Neural cell (in vitro differentiated cells): ENCODE measurements around the gene WWC1. TPM values are rescaled to one million over a fixed set of nuclear protein-coding genes. Genes with fewer than 3 reads are reported as not detected.

Source experiments
- H2AFZ ChIP-seq: fragments of 200-600, 300-800 bp; sonication (generic), shearing (Covaris generic); 2 replicates; pipeline ENCODE4 v1.6.0; 2014; ENCODE audit warnings: low read depth, mild to moderate bottlenecking, antibody characterized with exemption, low read length, moderate library complexity
- H3F3A ChIP-seq: fragments of 200-600 bp; shearing (Covaris generic); 2 replicates; pipeline ENCODE4 v1.6.1; 2016; ENCODE audit warnings: mild to moderate bottlenecking, moderate library complexity, mixed read lengths, antibody characterized with exemption, low read length; ENCODE audit not compliant: insufficient read depth, poor library complexity, severe bottlenecking
- H3K27ac ChIP-seq: fragments of 200-600, 300-800 bp; sonication (generic), shearing (Covaris generic); 2 replicates; pipeline ENCODE4 v1.5.1; 2014; ENCODE audit warnings: mild to moderate bottlenecking, low read length, moderate library complexity
- H3K27me3 ChIP-seq: fragments of 300-800, 200-600 bp; sonication (generic), shearing (Covaris generic); 2 replicates; pipeline ENCODE4 v1.6.0; 2014; ENCODE audit warnings: mild to moderate bottlenecking, low read depth, low read length, moderate library complexity; ENCODE audit not compliant: insufficient read depth
- H3K36me3 ChIP-seq: fragments of 300-800, 200-600 bp; sonication (generic), shearing (Covaris generic); 2 replicates; pipeline ENCODE4 v1.5.1; 2014; ENCODE audit warnings: mild to moderate bottlenecking, antibody characterized with exemption, low read length, moderate library complexity; ENCODE audit not compliant: insufficient read depth
- H3K4me2 ChIP-seq: fragments of 300-800, 200-600 bp; sonication (generic), shearing (Covaris generic); 2 replicates; pipeline ENCODE4 v1.6.0; 2014; ENCODE audit warnings: mild to moderate bottlenecking, low read length
- H3K4me3 ChIP-seq: fragments of 300-800, 200-600 bp; sonication (generic), shearing (Covaris generic); 2 replicates; pipeline ENCODE4 v1.5.1; 2014; ENCODE audit warnings: mild to moderate bottlenecking, low read length, moderate library complexity
- H3K79me2 ChIP-seq: fragments of 200-600 bp; shearing (Covaris generic); replicated peaks from 2 replicates; pipeline ENCODE4 v1.6.0; 2014; ENCODE audit warnings: mild to moderate bottlenecking, low read length, moderate library complexity; ENCODE audit not compliant: insufficient read depth
- H3K9ac ChIP-seq: fragments of 300-800, 200-600 bp; sonication (generic), shearing (Covaris generic); 2 replicates; pipeline ENCODE4 v1.6.1; 2016; ENCODE audit warnings: mild to moderate bottlenecking, low read length, mixed read lengths
- H3K9me2 ChIP-seq: fragments of 200-600 bp; shearing (Covaris generic); 2 replicates; pipeline ENCODE4 v1.6.1; 2016; ENCODE audit warnings: mild to moderate bottlenecking, low read length, mixed read lengths; ENCODE audit not compliant: insufficient read depth
- H3K9me3 ChIP-seq: fragments of 200-600, 300-800 bp; sonication (generic), shearing (Covaris generic); 2 replicates; pipeline ENCODE4 v1.6.1; 2016; ENCODE audit warnings: mild to moderate bottlenecking, mixed run types, low read length, moderate library complexity, mixed read lengths
- H4K20me1 ChIP-seq: fragments of 200-600 bp; shearing (Covaris generic); 2 replicates; pipeline ENCODE4 v1.6.1; 2016; ENCODE audit warnings: mild to moderate bottlenecking, mixed run types; ENCODE audit not compliant: insufficient read depth
- CTCF ChIP-seq: fragments of 450-650 bp; IDR thresholded peaks from 2 replicates; pipeline ENCODE4 v1.5.1; 2014; ENCODE audit warnings: antibody characterized with exemption, mild to moderate bottlenecking, moderate library complexity; ENCODE audit not compliant: poor library complexity, severe bottlenecking
- EP300 ChIP-seq: fragments of 450-650 bp; conservative IDR thresholded peaks from 2 replicates; pipeline ENCODE4 v1.6.1; 2014; ENCODE audit warnings: antibody characterized with exemption, mild to moderate bottlenecking, moderate library complexity; ENCODE audit not compliant: poor library complexity, severe bottlenecking
- EZH2 ChIP-seq: fragments of 200-600, 300-800 bp; shearing (Covaris generic), sonication (generic); IDR thresholded peaks from 2 replicates; pipeline ENCODE4 v1.6.1; 2014; ENCODE audit warnings: antibody characterized with exemption, low read length, borderline replicate concordance, mild to moderate bottlenecking; ENCODE audit not compliant: insufficient read depth, poor library complexity, severe bottlenecking
- MXI1 ChIP-seq: fragments of 450-650 bp; conservative IDR thresholded peaks from 2 replicates; pipeline ENCODE4 v1.6.1; 2014; ENCODE audit warnings: antibody characterized with exemption, mild to moderate bottlenecking; ENCODE audit not compliant: poor library complexity, severe bottlenecking
- POLR2AphosphoS5 ChIP-seq: IDR thresholded peaks from 2 replicates; pipeline ENCODE4 v1.6.1; 2012
- RAD21 ChIP-seq: fragments of 450-650 bp; conservative IDR thresholded peaks from 2 replicates; pipeline ENCODE4 v1.6.1; 2014; ENCODE audit warnings: antibody characterized with exemption, mild to moderate bottlenecking, moderate library complexity
- REST ChIP-seq: IDR thresholded peaks from 2 replicates; pipeline ENCODE4 v1.6.1; 2012; ENCODE audit warnings: borderline replicate concordance
- SMC3 ChIP-seq: fragments of 450-650 bp; conservative IDR thresholded peaks from 2 replicates; pipeline ENCODE4 v1.6.1; 2014; ENCODE audit warnings: antibody characterized with exemption, mild to moderate bottlenecking, moderate library complexity; ENCODE audit not compliant: poor library complexity
- TAF1 ChIP-seq: IDR thresholded peaks from 2 replicates; pipeline ENCODE4 v1.6.1; 2012; ENCODE audit warnings: low read depth
- polyA plus RNA-seq: library from polyadenylated mRNA; depleted of rRNA; stranded (reverse); fragments of >200 nt; gene quantifications from 2 replicates; pipeline ENCODE4 v1.2.3, GENCODE V29; 2014

WWC1 gene
- polyA plus RNA-seq, 1 donor from 2014 or later = 0.97 TPM

GRCh38 chr5:168298949-168299348, 7.5 kb downstream of the WWC1 start:
- no peaks in the 10 kb centered on the region for H3K79me2 ChIP-seq
- no peaks in the 10 kb centered on the region for H3K27me3 ChIP-seq
- H3K36me3 ChIP-seq = no peaks in the 10 kb centered on the region
- H2AFZ ChIP-seq = no peak overlapping the region
- no peak overlapping the region for H3K4me2 ChIP-seq
- no peak overlapping the region for H3K27ac ChIP-seq
- H3K4me3 ChIP-seq = no peak overlapping the region
- no peak overlapping the region for H3K9ac ChIP-seq
- no peaks in the 10 kb centered on the region for H3K9me3 ChIP-seq
- H3K9me2 ChIP-seq = no peaks in the 10 kb centered on the region
- TF ChIP-seq POLR2AphosphoS5 = no peak
- TF ChIP-seq RAD21 = no peak
- TF ChIP-seq REST = no peak
- H4K20me1 ChIP-seq = no peaks in the 10 kb centered on the region
- H3F3A ChIP-seq = no peaks in the 10 kb centered on the region

GRCh38 chr5:168299372-168299771, 7.9 kb downstream of the WWC1 start:
- Histone ChIP-seq H3K4me3 (no peak overlapping the region), H3K27me3 (no peaks in the 10 kb centered on the region), H3K9me3 (no peaks in the 10 kb centered on the region), H3K79me2 (no peaks in the 10 kb centered on the region), H4K20me1 (no peaks in the 10 kb centered on the region), H3K9ac (no peak overlapping the region), H3K27ac (no peak overlapping the region), H3K36me3 (no peaks in the 10 kb centered on the region), H3K4me2 (no peak overlapping the region), H2AFZ (no peak overlapping the region), H3F3A (no peaks in the 10 kb centered on the region), H3K9me2 (no peaks in the 10 kb centered on the region)
- TF ChIP-seq RAD21 = no peak
- TF ChIP-seq POLR2AphosphoS5 = no peak
- no peak for TF ChIP-seq CTCF
- no peak for TF ChIP-seq EP300
- no peak for TF ChIP-seq MXI1
- no peak for TF ChIP-seq SMC3

GRCh38 chr5:168300326-168301182, 9.1 kb downstream of the WWC1 start:
- no peaks in the 10 kb centered on the region for H3K9me2 ChIP-seq
- no peaks in the 10 kb centered on the region for H4K20me1 ChIP-seq
- TF ChIP-seq RAD21 (no peak), MXI1 (no peak), POLR2AphosphoS5 (no peak), CTCF (no peak), EP300 (no peak), TAF1 (no peak), SMC3 (no peak), EZH2 (no peak), REST (no peak)
- H2AFZ ChIP-seq = no peak overlapping the region
- H3K4me2 ChIP-seq = no peak overlapping the region
- no peaks in the 10 kb centered on the region for H3F3A ChIP-seq
- no peak overlapping the region for H3K9ac ChIP-seq
- H3K4me3 ChIP-seq = no peak overlapping the region
- H3K79me2 ChIP-seq = no peaks in the 10 kb centered on the region
- no peak overlapping the region for H3K27ac ChIP-seq
- no peaks in the 10 kb centered on the region for H3K36me3 ChIP-seq
- no peaks in the 10 kb centered on the region for H3K9me3 ChIP-seq
- H3K27me3 ChIP-seq = no peaks in the 10 kb centered on the region
